Small intestine (tissue), 7 donors: ENCODE data around the gene KAT7. TPM values are rescaled to one million over a fixed set of nuclear protein-coding genes. Genes with fewer than 3 reads are reported as not detected.
A peak's percentile ranks its signal among the peaks of the same experiment; 100 is the strongest.
"Not testable (repeated sequence)": the region's sequence is repeated elsewhere in the genome, so short reads cannot be mapped to it uniquely, and the experiment has no call there.

Experiments used
- DNase-seq, 2 donors: peaks; one replicate each; pipeline versions ENCODE4 v3.0.0 to v3.0.0-alpha.2; 2013
- FAIRE-seq: peaks from 2 replicates; lab custom pipeline; 2012; peaks lifted over from hg19 to GRCh38; lab: Jason Lieb, UNC
- H3K27ac ChIP-seq, 3 donors: one replicate each; pipeline ENCODE4 v1.5.1; 2013; ENCODE audit warnings: low read length in 2 of 3, mild to moderate bottlenecking in 2 of 3, control low read depth in 1 of 3, inconsistent platforms in 1 of 3, low read depth in 1 of 3, moderate library complexity in 1 of 3
- H3K27me3 ChIP-seq, 3 donors: one replicate each; pipeline ENCODE4 v1.6.1; 2013; ENCODE audit warnings: low read length in 3 of 3, inconsistent platforms in 1 of 3; ENCODE audit not compliant: control insufficient read depth in 3 of 3, insufficient read depth in 3 of 3
- H3K36me3 ChIP-seq, 3 donors: one replicate each; pipeline ENCODE4 v1.6.1; 2013; ENCODE audit warnings: low read length in 3 of 3, inconsistent platforms in 1 of 3, low read depth in 1 of 3, mild to moderate bottlenecking in 1 of 3, moderate library complexity in 1 of 3; ENCODE audit not compliant: control insufficient read depth in 3 of 3, insufficient read depth in 2 of 3
- H3K4me1 ChIP-seq, 3 donors: one replicate each; pipeline ENCODE4 v1.6.1; 2013; ENCODE audit warnings: low read length in 2 of 3, inconsistent platforms in 1 of 3, low read depth in 1 of 3, mild to moderate bottlenecking in 1 of 3, moderate library complexity in 1 of 3; ENCODE audit not compliant: control insufficient read depth in 3 of 3, insufficient read depth in 2 of 3
- H3K4me3 ChIP-seq, 3 donors: one replicate each; pipeline ENCODE4 v1.5.1; 2013; ENCODE audit warnings: low read length in 3 of 3, control low read depth in 1 of 3, inconsistent platforms in 1 of 3, low read depth in 1 of 3, mild to moderate bottlenecking in 1 of 3, moderate library complexity in 1 of 3
- H3K9me3 ChIP-seq, 2 donors: one replicate each; pipeline ENCODE4 v1.6.1; 2013; ENCODE audit warnings: low read depth in 1 of 2, low read length in 1 of 2; ENCODE audit not compliant: control insufficient read depth in 2 of 2, insufficient read depth in 1 of 2
- WGBS, 3 donors: extraction: QIAGEN DNeasy Blood & Tissue Kit; methylation state at CpG; one replicate each; pipeline ENCODE4 v1.1.7; 2013; 5-methylcytosine and 5-hydroxymethylcytosine counted together
- polyA plus RNA-seq, 4 donors: library from polyadenylated mRNA; stranded (reverse) in 3 of 4; unstranded in 1 of 4; fragments of 200-250 nt in 3 of 4; fragments of 120-200 nt in 1 of 4; gene quantifications; one replicate each; pipeline versions ENCODE4 v1.2.1 to v1.2.3, GENCODE V29; 2013
- donor health status: healthy with polysubstance abuse.
- donor health status: control.
- donor health status: control.
- donor health status: Bipolar disorder and iron deficiency.
- donor health status: healthy.

KAT7 gene
- polyA plus RNA-seq, 4 donors, result 5.7 to 31.4 (median 9.2) TPM

DNA sequence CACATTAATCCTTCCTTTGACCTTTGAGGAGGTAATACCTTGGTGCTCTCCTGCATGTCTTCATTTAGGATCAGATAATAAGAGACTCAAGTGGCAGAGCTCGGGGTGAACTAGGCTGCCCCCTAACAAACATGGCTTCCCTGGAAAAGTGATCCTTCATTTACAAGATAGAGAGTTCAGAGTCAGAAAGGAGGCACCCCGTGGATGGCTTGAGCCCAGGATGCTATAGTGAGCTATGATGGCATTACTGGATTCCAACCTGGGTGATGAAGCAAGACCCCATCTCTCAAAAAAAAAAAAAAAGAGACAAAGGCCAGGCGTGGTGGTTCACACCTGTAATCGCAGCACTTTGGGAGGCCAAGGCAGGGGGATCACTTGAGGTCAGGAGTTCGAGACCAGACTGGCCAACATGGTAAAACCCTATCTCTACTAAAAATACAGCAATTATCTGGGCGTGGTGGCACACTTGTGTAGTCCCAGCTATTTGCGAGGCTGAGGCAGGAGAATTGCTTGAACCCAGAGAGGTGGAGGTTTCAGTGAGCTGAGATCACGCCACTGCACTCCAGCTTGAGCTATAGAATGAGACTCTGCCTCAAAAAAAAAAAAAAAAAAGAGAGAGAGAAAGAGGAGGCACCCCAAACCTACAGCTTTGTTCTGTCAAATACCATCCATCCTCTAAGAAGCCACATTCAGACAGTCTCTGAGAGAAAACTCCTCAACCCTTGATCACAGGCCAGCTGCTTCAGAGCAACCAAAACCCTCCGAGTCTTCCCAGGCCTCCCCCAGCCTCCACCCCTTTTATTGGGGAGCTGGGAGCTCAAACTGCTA, 31.9 kb upstream of the KAT7 start:
- Histone ChIP-seq H3K4me3 (no peak overlapping the region), H3K36me3 (peaks cover 0 to 8% (median 0%) of the 10 kb centered on the region in 3 donors), H3K9me3 (no peaks in the 10 kb centered on the region), H3K27ac (no peak overlapping the region), H3K27me3 (no peaks in the 10 kb centered on the region), H3K4me1 (peaks cover 0 to 5% (median 0%) of the 10 kb centered on the region in 3 donors)
- no peak for FAIRE-seq
- DNase-seq, result no peak
- 86 to 93% (median 91%) methylated on average over 9 of the region's 9 CpGs for WGBS, 3 donors

DNA sequence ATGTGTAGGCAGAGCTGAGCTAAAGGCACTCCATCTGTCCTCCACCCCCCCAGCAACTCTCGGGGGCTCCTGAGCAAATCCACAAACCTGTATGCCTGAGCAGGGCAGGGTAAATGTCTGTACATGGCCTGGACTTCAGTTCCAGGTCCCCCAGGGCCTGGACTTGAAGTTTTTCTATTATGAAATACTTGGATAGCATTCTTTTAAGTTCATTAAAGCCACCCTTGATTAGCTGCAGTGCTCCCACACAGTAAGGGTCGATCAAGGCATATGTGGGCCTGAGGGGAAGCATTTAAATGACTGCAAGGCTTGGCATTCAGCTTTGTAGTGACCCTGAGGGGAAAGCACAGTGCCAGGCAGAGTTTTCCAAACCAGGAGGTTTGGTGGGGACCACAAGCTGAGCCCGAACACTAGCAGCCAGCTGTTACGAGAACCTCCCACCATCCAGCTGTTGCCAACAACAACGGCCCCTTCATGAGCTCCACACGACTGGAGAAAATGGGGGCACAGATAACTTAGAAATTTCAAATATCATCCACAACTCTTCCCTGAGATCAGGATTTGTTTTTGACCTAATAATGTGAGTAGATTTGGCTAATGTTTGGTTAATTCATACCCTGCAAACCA, 31.2 kb upstream of the KAT7 start:
- FAIRE-seq, result no peak
- H3K36me3 ChIP-seq, result peaks cover 0 to 8% (median 0%) of the 10 kb centered on the region in 3 donors
- 76 to 96% (median 93%) methylated on average over 6 of the region's 6 CpGs for WGBS, 3 donors
- H3K27me3 ChIP-seq, result no peaks in the 10 kb centered on the region
- H3K4me1 ChIP-seq, result peaks cover 0 to 9% (median 0%) of the 10 kb centered on the region in 3 donors
- no peaks in the 10 kb centered on the region for H3K9me3 ChIP-seq
- no peak for DNase-seq
- H3K27ac ChIP-seq, result no peak overlapping the region
- H3K4me3 ChIP-seq, result no peak overlapping the region

DNA sequence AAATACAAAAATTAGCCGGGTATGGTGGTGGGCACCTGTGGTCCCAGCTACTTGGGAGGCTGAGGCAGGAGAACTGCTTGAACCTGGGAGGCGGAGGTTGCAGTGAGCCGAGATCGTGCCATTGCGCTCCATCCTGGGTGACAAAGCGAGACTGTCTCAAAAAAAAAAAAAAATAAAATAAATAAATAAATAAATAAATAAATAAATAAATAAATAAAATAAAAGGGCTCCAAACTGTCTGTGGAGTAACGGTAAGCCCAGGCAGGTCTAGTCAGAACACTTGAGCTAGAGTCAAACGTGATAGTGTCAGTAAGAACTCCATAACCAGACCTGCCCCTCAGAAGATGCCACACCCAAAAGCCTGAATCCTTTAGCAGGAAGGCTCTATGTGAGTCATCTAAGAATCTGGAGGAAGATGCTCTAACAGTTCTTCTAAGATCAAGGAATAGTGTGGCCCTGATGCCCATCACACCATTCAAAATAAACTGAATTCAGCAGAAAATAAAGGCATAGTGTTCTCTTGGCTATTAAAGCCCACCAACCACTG, 29.9 kb upstream of the KAT7 start:
- H3K9me3 ChIP-seq, DNase-seq, H3K36me3 ChIP-seq, FAIRE-seq, H3K27me3 ChIP-seq, H3K4me3 ChIP-seq, H3K27ac ChIP-seq: not testable (repeated sequence)
- H3K4me1 ChIP-seq, result peaks cover 0 to 13% (median 6%) of the 10 kb centered on the region in 3 donors
- WGBS, 3 donors, result 86 to 90% (median 88%) methylated on average over 8 of the region's 8 CpGs

DNA sequence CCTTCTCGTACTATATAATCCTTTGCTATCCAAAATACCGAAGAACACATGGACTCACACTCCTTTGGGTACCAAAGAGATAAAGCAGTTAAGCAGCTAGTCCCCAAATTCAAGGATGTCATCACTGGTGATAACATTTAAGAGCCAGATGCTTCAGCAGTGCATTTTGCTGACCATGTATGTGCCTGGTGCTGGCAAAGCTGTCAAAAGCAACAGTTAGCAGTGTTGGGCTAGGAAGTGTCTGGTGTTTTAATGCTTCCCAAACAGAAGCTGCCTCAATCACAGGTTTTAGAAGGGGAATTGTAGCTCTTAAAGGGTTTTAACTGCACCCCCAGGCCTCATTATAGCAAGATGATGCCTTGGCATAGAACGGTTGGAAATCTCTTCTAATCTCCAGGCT, 29.3 kb upstream of the KAT7 start:
- WGBS, 3 donors, result 76 to 84% (median 82%) methylated on average over 3 of the region's 3 CpGs
- H3K27ac ChIP-seq, result no peak overlapping the region

DNA sequence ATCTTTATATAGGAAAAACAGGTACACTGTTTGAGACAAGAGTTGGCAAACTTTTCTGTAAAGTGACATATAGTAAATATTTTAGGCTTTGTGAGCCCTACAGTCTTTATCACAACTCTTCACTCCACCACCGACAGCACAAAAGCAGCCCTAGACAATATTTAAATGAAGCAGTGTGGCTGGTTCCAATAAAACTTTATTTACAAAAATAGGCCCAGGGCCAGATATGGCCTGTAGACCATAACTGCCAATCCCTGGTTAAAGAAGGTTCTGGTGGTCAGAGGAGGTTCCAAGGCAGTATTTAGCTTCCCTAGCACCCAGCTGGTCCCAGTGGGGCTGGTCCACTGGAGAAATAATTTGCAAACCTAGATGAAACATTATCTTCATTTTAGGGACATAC, 28.2 kb upstream of the KAT7 start:
- no peaks in the 10 kb centered on the region for H3K9me3 ChIP-seq
- H3K4me1 ChIP-seq, result peaks cover 0 to 13% (median 9%) of the 10 kb centered on the region in 3 donors
- H3K27me3 ChIP-seq, result no peaks in the 10 kb centered on the region
- H3K36me3 ChIP-seq, result peaks cover 0 to 8% (median 0%) of the 10 kb centered on the region in 3 donors
- DNase-seq (no peak), FAIRE-seq (no peak)
- H3K4me3 ChIP-seq, result no peak overlapping the region
- no peak overlapping the region for H3K27ac ChIP-seq
- WGBS, 3 donors, result 91 to 93% (median 92%) methylated on average over 1 of the region's 1 CpG

More for the DNA sequence above, 29.3 kb upstream of the KAT7 start:
- H3K27me3 ChIP-seq, result no peaks in the 10 kb centered on the region
- no peak for DNase-seq
- H3K36me3 ChIP-seq, result peaks cover 0 to 8% (median 0%) of the 10 kb centered on the region in 3 donors
- peaks cover 0 to 13% (median 6%) of the 10 kb centered on the region in 3 donors for H3K4me1 ChIP-seq
- no peak overlapping the region for H3K4me3 ChIP-seq
- H3K9me3 ChIP-seq, result no peaks in the 10 kb centered on the region
- FAIRE-seq, result no peak

DNA sequence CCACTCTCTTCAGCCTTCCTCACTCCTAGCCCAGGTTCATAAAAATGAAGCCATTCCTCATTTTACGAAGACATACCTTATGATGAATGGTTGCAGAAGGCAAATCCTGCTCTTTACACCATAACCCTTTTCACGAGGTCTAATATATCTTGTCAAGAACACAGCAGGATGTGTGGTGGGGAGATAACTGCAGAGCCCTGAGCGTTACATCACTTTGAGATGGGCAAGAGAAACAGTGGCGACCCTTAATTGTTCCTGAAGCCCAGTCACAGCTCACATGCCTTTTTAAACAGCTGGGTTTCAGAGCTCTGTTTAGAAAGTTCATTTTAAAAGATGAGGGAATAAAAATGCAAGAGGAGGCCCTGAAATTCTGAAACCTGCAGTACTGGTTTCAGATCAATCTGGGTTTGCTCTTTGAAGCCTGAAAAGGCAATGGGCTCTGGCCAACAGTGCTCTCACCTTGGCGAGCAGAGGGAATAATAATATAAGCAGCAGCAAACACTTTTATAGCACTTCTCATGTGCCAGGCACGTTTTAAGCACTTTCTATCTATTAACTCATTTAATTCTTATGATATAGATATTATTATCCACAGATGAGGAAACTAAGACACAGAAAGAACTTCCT, 27.4 kb upstream of the KAT7 start:
- FAIRE-seq, result no peak
- Histone ChIP-seq H3K4me1 (peaks cover 0 to 13% (median 9%) of the 10 kb centered on the region in 3 donors), H3K4me3 (no peak overlapping the region), H3K36me3 (peaks cover 0 to 8% (median 0%) of the 10 kb centered on the region in 3 donors), H3K27me3 (no peaks in the 10 kb centered on the region), H3K27ac (peak overlapping the region in 1 of 3 donors; percentile 46), H3K9me3 (no peaks in the 10 kb centered on the region)
- no peak for DNase-seq
- WGBS, 3 donors, result 58 to 70% (median 65%) methylated on average over 6 of the region's 6 CpGs

DNA sequence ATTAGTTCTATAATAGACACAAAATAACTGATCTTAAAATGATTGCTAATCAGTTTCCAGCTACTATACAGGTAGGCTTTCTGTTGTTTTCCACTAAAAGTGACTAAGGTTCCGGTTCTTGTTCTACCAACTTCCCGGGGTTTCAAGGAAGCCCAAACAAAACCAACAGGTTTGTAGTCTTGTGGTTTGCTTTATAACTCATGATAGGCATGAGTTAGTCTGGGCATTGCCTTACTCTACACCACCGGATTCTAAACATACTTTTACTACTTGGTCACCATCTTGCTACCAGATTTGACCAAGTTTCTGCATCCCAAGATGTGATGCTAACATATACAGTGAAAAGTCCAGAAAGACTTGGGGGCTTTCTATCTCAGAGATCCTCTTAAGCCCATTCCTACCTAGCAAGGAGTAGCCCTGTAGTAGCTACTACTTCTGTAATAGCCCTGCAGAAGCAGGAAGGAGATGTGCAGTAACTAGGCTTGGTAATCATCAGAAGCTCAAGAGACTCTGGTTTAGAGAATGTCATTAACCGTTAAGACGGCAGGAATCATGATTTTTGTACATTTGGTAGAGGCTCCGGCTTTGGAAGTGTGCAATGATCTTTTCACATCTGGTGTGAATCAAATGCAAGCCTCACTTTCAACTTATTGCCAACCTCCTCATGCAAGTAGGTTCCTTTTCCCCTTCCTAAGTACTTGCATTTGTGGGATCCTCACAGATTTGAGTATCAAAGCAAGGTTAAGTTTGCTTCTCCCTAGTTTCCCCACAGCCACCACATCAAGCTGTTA, 26.1 kb upstream of the KAT7 start:
- H3K4me3 ChIP-seq, result peak overlapping the region in 2 of 3 donors; percentile 61 to 89
- H3K4me1 ChIP-seq, result peaks cover 0 to 13% (median 9%) of the 10 kb centered on the region in 3 donors
- H3K36me3 ChIP-seq, result peaks cover 0 to 3% (median 0%) of the 10 kb centered on the region in 3 donors
- H3K9me3 ChIP-seq, result no peaks in the 10 kb centered on the region
- H3K27ac ChIP-seq, result peak overlapping the region in 1 of 3 donors; percentile 19
- WGBS, 3 donors, result 68 to 74% (median 72%) methylated on average over 6 of the region's 6 CpGs
- H3K27me3 ChIP-seq, result peaks cover 0 to 8% (median 0%) of the 10 kb centered on the region in 3 donors
- FAIRE-seq, result no peak
- DNase-seq, result no peak
